ENCODE data around the gene FBLN1.

GRCh38 chr22:45491841-45492240 is 10.8 kb upstream of the FBLN1 start:
- TF ChIP-seq CTCF (IDR thresholded peaks at IDR 0.05; ENCODE audit: insufficient read depth, low read length, poor library complexity, severe bottlenecking) (no peak), EZH2phosphoT487 (conservative IDR thresholded peaks at IDR 0.05; ENCODE audit: low read length) (no peak)
